DND-41 (cell line): ENCODE data around the gene LCORL.

Experiments used
- ATAC-seq: fragments of 200-7000 bp; cut with Tn5 transposase; 3 replicates; pipeline ENCODE4 v1.9.1; 2021; ENCODE audit warnings: low read depth; ENCODE audit not compliant: insufficient read depth
- DNase-seq: peaks from one replicate; pipeline ENCODE4 v3.0.0-alpha.2; 2020
- H2AFZ ChIP-seq: 2 replicates; pipeline ENCODE4 v1.6.0; 2012; ENCODE audit warnings: low read depth, low read length
- H3K27ac ChIP-seq: 2 replicates; pipeline ENCODE4 v1.5.1; 2012; ENCODE audit warnings: low read length, inconsistent platforms
- H3K27me3 ChIP-seq: fragments of 200-600 bp; sonication (generic); 2 replicates; pipeline ENCODE4 v1.6.0; 2012; ENCODE audit warnings: low read length, mild to moderate bottlenecking, inconsistent platforms; ENCODE audit not compliant: insufficient read depth, poor library complexity
- H3K36me3 ChIP-seq: 2 replicates; pipeline ENCODE4 v1.5.1; 2012; ENCODE audit warnings: low read length, inconsistent platforms; ENCODE audit not compliant: insufficient read depth
- H3K4me1 ChIP-seq: 2 replicates; pipeline ENCODE4 v1.5.1; 2012; ENCODE audit warnings: mild to moderate bottlenecking, low read length; ENCODE audit not compliant: insufficient read depth
- H3K4me2 ChIP-seq: 2 replicates; pipeline ENCODE4 v1.6.0; 2012; ENCODE audit warnings: mild to moderate bottlenecking, moderate library complexity, low read length, inconsistent platforms; ENCODE audit not compliant: insufficient read depth
- H3K4me3 ChIP-seq, 2 experiments: fragments of 200-600 bp in 1 of 2; shearing (Covaris generic) in 1 of 2; 2 replicates each; pipeline ENCODE4 v1.5.1; 2012 to 2016; ENCODE audit warnings: inconsistent platforms in 2 of 2, low read length in 2 of 2, mild to moderate bottlenecking in 2 of 2, low read depth in 1 of 2, moderate library complexity in 1 of 2
- H3K79me2 ChIP-seq: 2 replicates; pipeline ENCODE4 v1.6.0; 2012; ENCODE audit warnings: low read length, inconsistent platforms; ENCODE audit not compliant: insufficient read depth
- H3K9ac ChIP-seq: 2 replicates; pipeline ENCODE4 v1.6.0; 2012; ENCODE audit warnings: low read depth, mild to moderate bottlenecking, inconsistent platforms, low read length, moderate library complexity
- H3K9me3 ChIP-seq: 2 replicates; pipeline ENCODE4 v1.5.1; 2012; ENCODE audit warnings: low read length, moderate library complexity, mild to moderate bottlenecking, inconsistent platforms; ENCODE audit not compliant: insufficient read depth, severe bottlenecking
- H4K20me1 ChIP-seq: 2 replicates; pipeline ENCODE4 v1.6.0; 2012; ENCODE audit warnings: low read length; ENCODE audit not compliant: insufficient read depth
- CTCF ChIP-seq: IDR thresholded peaks from 2 replicates; pipeline ENCODE4 v1.5.1; 2012; ENCODE audit warnings: borderline replicate concordance, low read length, moderate library complexity, mild to moderate bottlenecking; ENCODE audit not compliant: poor library complexity, severe bottlenecking; ENCODE audit errors: extremely low read depth
- EZH2 ChIP-seq: IDR thresholded peaks from 3 replicates; pipeline ENCODE4 v1.6.1; 2012; ENCODE audit warnings: borderline replicate concordance, low read depth, mild to moderate bottlenecking, moderate library complexity, low read length, inconsistent platforms; ENCODE audit not compliant: severe bottlenecking

LCORL gene

GRCh38 chr4:17810260-17811077, 211.1 kb downstream of the LCORL start, which contains the start of the genes DCAF16 and NCAPG:
Gene DCAF16 (minus strand): TSS chr4:17810757. CDS start chr4:17804141, 6,616 bp downstream.
Gene NCAPG (plus strand): TSS chr4:17810979. CDS start chr4:17811078, 99 bp downstream.
- Histone ChIP-seq H3K27ac (peak within 1 kb of the TSS; percentile 97), H3K79me2 (peaks cover 98% of the 10 kb centered on the region), H3K9me3 (no peaks in the 10 kb centered on the region), H3K27me3 (no peaks in the 10 kb centered on the region), H3K9ac (peak within 1 kb of the TSS; percentile 92), H2AFZ (peak within 1 kb of the TSS; percentile 85), H4K20me1 (peaks cover 53% of the 10 kb centered on the region), H3K4me2 (peak within 1 kb of the TSS; percentile 95), H3K4me3 (peak within 1 kb of the TSS; percentile 77 to 95), H3K4me1 (peaks cover 58% of the 10 kb centered on the region), H3K36me3 (peaks cover 63% of the 10 kb centered on the region)
- no peak for TF ChIP-seq CTCF
- TF ChIP-seq EZH2: no peak
- ATAC-seq (peak; percentile 83), DNase-seq (peak; percentile 99)

GRCh38 chr4:17809667-17810066, 211.9 kb downstream of the LCORL start:
- Histone ChIP-seq H3K9ac (peak overlapping the region; percentile 92), H4K20me1 (peaks cover 58% of the 10 kb centered on the region), H3K79me2 (peaks cover 98% of the 10 kb centered on the region), H3K4me3 (peak overlapping the region; percentile 59 to 77), H3K27me3 (no peaks in the 10 kb centered on the region), H2AFZ (no peak overlapping the region), H3K27ac (peak overlapping the region; percentile 95), H3K36me3 (peaks cover 63% of the 10 kb centered on the region), H3K4me1 (peaks cover 57% of the 10 kb centered on the region), H3K9me3 (no peaks in the 10 kb centered on the region), H3K4me2 (peak overlapping the region; percentile 95)
- ATAC-seq: no peak
- TF ChIP-seq EZH2 (no peak), CTCF (no peak)
- DNase-seq: peak; percentile 23

- Histone ChIP-seq H3K36me3 (peaks cover 66% of the 10 kb centered on the region), H3K4me1 (peaks cover 36% of the 10 kb centered on the region), H3K9ac (peak overlapping the region; percentile 92), H3K9me3 (no peaks in the 10 kb centered on the region), H2AFZ (no peak overlapping the region), H3K79me2 (peaks cover 98% of the 10 kb centered on the region), H4K20me1 (peaks cover 65% of the 10 kb centered on the region), H3K27ac (peak overlapping the region; percentile 23; the same call in 1 of the 2 replicates), H3K27me3 (no peaks in the 10 kb centered on the region), H3K4me2 (peak overlapping the region; percentile 95), H3K4me3 (peak overlapping the region; percentile 4 to 77; a peak in 3 of 4 replicates)
- DNase-seq: no peak
- TF ChIP-seq EZH2 (no peak), CTCF (no peak)
- ATAC-seq: no peak
Measured at GRCh38 chr4:17807446-17807845, 214.1 kb downstream of the LCORL start.
